Raji (cell line): ENCODE data around the gene PLB1.

Experiments used
- POLR2A ChIP-seq: IDR thresholded peaks from 2 replicates; pipeline ENCODE4 v1.6.1; 2011; ENCODE audit warnings: low read depth, low read length, control low read depth; ENCODE audit not compliant: insufficient read depth

The PLB1 gene

GRCh38 chr2:28495551-28496250 is at the start of gene PLB1:
Gene PLB1 (plus strand): TSS chr2:28496060. CDS start chr2:28496115, 55 bp downstream.
- TF ChIP-seq POLR2A, result no peak

- no peak for TF ChIP-seq POLR2A
Measured at GRCh38 chr2:28446531-28446930, 49.3 kb upstream of the PLB1 start.

GRCh38 chr2:28447086-28447485 is 48.8 kb upstream of the PLB1 start:
- no peak for TF ChIP-seq POLR2A

- TF ChIP-seq POLR2A, result no peak
Measured at GRCh38 chr2:28447943-28448792, 47.7 kb upstream of the PLB1 start.

GRCh38 chr2:28448793-28449100 is 47.1 kb upstream of the PLB1 start:
- no peak for TF ChIP-seq POLR2A

GRCh38 chr2:28449126-28449487 is 46.8 kb upstream of the PLB1 start:
- TF ChIP-seq POLR2A, result no peak

- TF ChIP-seq POLR2A, result no peak
Measured at GRCh38 chr2:28449488-28450395, 46.1 kb upstream of the PLB1 start.

GRCh38 chr2:28450901-28451565 is 44.8 kb upstream of the PLB1 start:
- TF ChIP-seq POLR2A, result no peak

GRCh38 chr2:28451793-28452533 is 43.9 kb upstream of the PLB1 start:
- TF ChIP-seq POLR2A, result no peak

GRCh38 chr2:28452534-28453081 is 43.3 kb upstream of the PLB1 start:
- TF ChIP-seq POLR2A, result no peak

GRCh38 chr2:28453396-28453795 is 42.5 kb upstream of the PLB1 start:
- TF ChIP-seq POLR2A, result no peak

GRCh38 chr2:28454016-28454930 is 41.6 kb upstream of the PLB1 start:
- no peak for TF ChIP-seq POLR2A

GRCh38 chr2:28457237-28457636 is 38.6 kb upstream of the PLB1 start:
- no peak for TF ChIP-seq POLR2A
